HepG2 (cell line): ENCODE data around the gene ZSCAN31. TPM values are rescaled to one million over a fixed set of nuclear protein-coding genes. Genes with fewer than 3 reads are reported as not detected.

Experiments used
- ADNP ChIP-seq: sonication (generic); formaldehyde crosslinking; IDR thresholded peaks from 2 replicates; pipeline ENCODE4 v1.4.0; 2020; ENCODE audit warnings: missing genetic modification reagents
- AHR ChIP-seq: IDR thresholded peaks from 2 replicates; pipeline ENCODE4 v1.6.1; 2018; ENCODE audit warnings: missing genetic modification reagents, missing compliant biosample characterization
- ARHGAP35 ChIP-seq: sonication (generic); formaldehyde crosslinking; IDR thresholded peaks from 2 replicates; pipeline ENCODE4 v1.9.0; 2022; ENCODE audit warnings: mild to moderate bottlenecking, inconsistent platforms, moderate library complexity, missing genetic modification reagents, borderline replicate concordance
- ARID2 ChIP-seq: sonication (generic); formaldehyde crosslinking; IDR thresholded peaks from 2 replicates; pipeline ENCODE4 v1.8.1; 2022; ENCODE audit warnings: mild to moderate bottlenecking, missing genetic modification reagents, borderline replicate concordance
- ATF1 ChIP-seq: IDR thresholded peaks from 2 replicates; pipeline ENCODE4 v1.6.1; 2016; ENCODE audit warnings: mild to moderate bottlenecking, control low read depth
- KDM1A ChIP-seq: IDR thresholded peaks from 2 replicates; pipeline ENCODE4 v1.6.1; 2016; ENCODE audit warnings: missing compliant biosample characterization
- MEF2D ChIP-seq: sonication (generic); formaldehyde crosslinking; IDR thresholded peaks from 2 replicates; pipeline ENCODE4 v1.5.1; 2020; ENCODE audit warnings: mild to moderate bottlenecking, missing genetic modification reagents
- PAX8 ChIP-seq: sonication (generic); formaldehyde crosslinking; IDR thresholded peaks from 2 replicates; pipeline ENCODE4 v1.8.0; 2022; ENCODE audit warnings: mild to moderate bottlenecking, missing genetic modification reagents, borderline replicate concordance
- RAD21 ChIP-seq: fragments of 450-650 bp; formaldehyde crosslinking; IDR thresholded peaks from 2 replicates; pipeline ENCODE4 v1.5.0; 2020; ENCODE audit warnings: mild to moderate bottlenecking
- RFXAP ChIP-seq: sonication (generic); formaldehyde crosslinking; IDR thresholded peaks from 2 replicates; pipeline ENCODE4 v1.4.0; 2020; ENCODE audit warnings: missing genetic modification reagents, borderline replicate concordance
- SKI ChIP-seq: fragments of 450-650 bp; IDR thresholded peaks from one replicate; pipeline ENCODE4 v1.6.1; 2018; ENCODE audit warnings: mild to moderate bottlenecking; ENCODE audit not compliant: partially characterized antibody
- SMC3 ChIP-seq: IDR thresholded peaks from 2 replicates; pipeline ENCODE4 v1.6.1; 2011; ENCODE audit warnings: low read length, improper control_type of control experiment
- ZNF772 ChIP-seq: sonication (generic); formaldehyde crosslinking; IDR thresholded peaks from 2 replicates; pipeline ENCODE4 v1.5.0; 2020; ENCODE audit warnings: mild to moderate bottlenecking, missing genetic modification reagents
- ZNF781 ChIP-seq: sonication (generic); formaldehyde crosslinking; IDR thresholded peaks from 2 replicates; pipeline ENCODE4 v1.5.1; 2020; ENCODE audit warnings: borderline replicate concordance, mild to moderate bottlenecking, missing genetic modification reagents; ENCODE audit errors: not compliant biosample characterization
- ZSCAN9 ChIP-seq: IDR thresholded peaks from 2 replicates; pipeline ENCODE4 v1.6.1; 2016; ENCODE audit warnings: borderline replicate concordance
- polyA plus RNA-seq, 8 experiments: library from polyadenylated mRNA; depleted of rRNA in 3 of 8; stranded (reverse) in 7 of 8; unstranded in 1 of 8; fragments of >200 nt; fragmentation: Illumina TruSeq in 4 of 8; extraction: Trizol in 4 of 8; gene quantifications; 2 replicates each; pipeline versions ENCODE4 v1.2.1 to v1.2.3, GENCODE V29; 2011 to 2016; ENCODE audit warnings: low read depth in 4 of 8, missing spikeins in 1 of 8, mixed read lengths in 1 of 8; ENCODE audit not compliant: insufficient read depth in 1 of 8
- total RNA-seq, 5 experiments: library from RNA; depleted of rRNA; stranded (reverse); fragments of >200 nt; fragmentation: Illumina TruSeq; extraction: Trizol; gene quantifications; 2 replicates each; pipeline ENCODE4 v1.2.3, GENCODE V29; 2016; ENCODE audit warnings: low read depth in 1 of 5
- TF ChIP-seq, protein P1 (sequence below): sonication (generic); formaldehyde crosslinking; IDR thresholded peaks from 2 replicates; pipeline ENCODE4 v1.4.0; 2020; ENCODE audit warnings: missing genetic modification reagents, mild to moderate bottlenecking, borderline replicate concordance
- TF ChIP-seq, protein P2 (sequence below): sonication (generic); formaldehyde crosslinking; IDR thresholded peaks from 2 replicates; pipeline ENCODE4 v1.8.0; 2022; ENCODE audit warnings: mild to moderate bottlenecking, missing genetic modification reagents, borderline replicate concordance
- TF ChIP-seq, protein P3 (sequence below): sonication (generic); formaldehyde crosslinking; conservative IDR thresholded peaks from 2 replicates; pipeline ENCODE4 v1.8.1; 2023; ENCODE audit warnings: missing genetic modification reagents
- TF ChIP-seq, protein P4 (sequence below): IDR thresholded peaks from 2 replicates; pipeline ENCODE4 v1.6.1; 2012; ENCODE audit warnings: low read depth, low read length, improper control_type of control experiment
- TF ChIP-seq, protein P5 (sequence below): IDR thresholded peaks from 2 replicates; pipeline ENCODE4 v1.6.1; 2016; ENCODE audit warnings: low read depth, control low read depth

ZSCAN31 gene
- total and polyA plus RNA-seq, 2 of the 13 experiments (the other 11 are each of a cell fraction or from before 2014, with no cell fraction given), result 5.3 to 6.2 TPM

DNA sequence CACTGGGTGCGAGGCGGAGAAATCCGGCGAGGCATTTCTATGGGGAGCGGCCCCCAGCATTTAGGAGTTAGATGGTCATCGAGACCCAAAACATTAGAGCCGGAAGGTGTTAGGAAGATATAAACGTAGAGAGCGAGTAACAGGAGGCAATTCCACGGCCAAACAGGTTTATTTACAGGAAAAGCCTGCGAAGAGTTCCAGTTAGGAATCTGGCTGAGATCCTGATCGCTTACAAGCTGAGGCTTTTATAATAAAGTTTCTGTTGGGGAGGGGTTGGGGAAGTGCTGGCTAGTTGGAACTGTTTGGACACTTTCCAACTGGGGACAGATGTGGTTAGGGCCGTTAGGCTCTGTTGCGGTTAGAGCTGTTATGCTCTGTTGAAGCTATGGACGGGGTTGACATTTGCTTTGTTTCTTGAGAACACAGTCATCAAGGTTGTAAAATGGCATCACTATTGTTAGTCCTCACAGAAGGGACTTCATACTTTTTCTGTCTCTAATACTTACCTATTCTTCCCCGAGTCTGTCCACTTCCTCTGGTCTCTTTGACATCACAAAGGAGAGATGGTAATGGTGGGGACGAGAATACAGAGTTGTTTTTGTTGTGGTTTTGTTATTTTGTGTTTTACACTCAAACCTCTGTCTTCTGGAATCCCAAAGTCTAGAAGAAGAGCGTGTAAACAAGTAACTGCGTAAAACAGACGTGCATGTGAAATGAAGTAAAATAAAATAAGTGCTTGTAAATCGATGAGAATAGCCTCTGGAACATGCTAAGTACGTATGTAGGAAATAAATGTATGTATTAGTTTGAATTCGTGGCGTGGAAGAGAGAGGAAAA is 554 bp upstream of the ZSCAN31 start (continued):
- TF ChIP-seq, protein P1, sequence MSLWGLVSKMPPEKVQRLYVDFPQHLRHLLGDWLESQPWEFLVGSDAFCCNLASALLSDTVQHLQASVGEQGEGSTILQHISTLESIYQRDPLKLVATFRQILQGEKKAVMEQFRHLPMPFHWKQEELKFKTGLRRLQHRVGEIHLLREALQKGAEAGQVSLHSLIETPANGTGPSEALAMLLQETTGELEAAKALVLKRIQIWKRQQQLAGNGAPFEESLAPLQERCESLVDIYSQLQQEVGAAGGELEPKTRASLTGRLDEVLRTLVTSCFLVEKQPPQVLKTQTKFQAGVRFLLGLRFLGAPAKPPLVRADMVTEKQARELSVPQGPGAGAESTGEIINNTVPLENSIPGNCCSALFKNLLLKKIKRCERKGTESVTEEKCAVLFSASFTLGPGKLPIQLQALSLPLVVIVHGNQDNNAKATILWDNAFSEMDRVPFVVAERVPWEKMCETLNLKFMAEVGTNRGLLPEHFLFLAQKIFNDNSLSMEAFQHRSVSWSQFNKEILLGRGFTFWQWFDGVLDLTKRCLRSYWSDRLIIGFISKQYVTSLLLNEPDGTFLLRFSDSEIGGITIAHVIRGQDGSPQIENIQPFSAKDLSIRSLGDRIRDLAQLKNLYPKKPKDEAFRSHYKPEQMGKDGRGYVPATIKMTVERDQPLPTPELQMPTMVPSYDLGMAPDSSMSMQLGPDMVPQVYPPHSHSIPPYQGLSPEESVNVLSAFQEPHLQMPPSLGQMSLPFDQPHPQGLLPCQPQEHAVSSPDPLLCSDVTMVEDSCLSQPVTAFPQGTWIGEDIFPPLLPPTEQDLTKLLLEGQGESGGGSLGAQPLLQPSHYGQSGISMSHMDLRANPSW (CRISPR knock-in tag), result no peak
- TF ChIP-seq, protein P2, sequence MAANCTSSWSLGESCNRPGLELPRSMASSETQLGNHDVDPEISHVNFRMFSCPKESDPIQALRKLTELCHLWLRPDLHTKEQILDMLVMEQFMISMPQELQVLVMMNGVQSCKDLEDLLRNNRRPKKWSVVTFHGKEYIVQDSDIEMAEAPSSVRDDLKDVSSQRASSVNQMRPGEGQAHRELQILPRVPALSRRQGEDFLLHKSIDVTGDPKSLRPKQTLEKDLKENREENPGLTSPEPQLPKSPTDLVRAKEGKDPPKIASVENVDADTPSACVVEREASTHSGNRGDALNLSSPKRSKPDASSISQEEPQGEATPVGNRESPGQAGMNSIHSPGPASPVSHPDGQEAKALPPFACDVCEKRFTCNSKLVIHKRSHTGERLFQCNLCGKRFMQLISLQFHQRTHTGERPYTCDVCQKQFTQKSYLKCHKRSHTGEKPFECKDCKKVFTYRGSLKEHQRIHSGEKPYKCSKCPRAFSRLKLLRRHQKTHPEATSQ (CRISPR knock-in tag), result peak; percentile 6; the same call in 1 of the 2 replicates
- TF ChIP-seq, protein P3, sequence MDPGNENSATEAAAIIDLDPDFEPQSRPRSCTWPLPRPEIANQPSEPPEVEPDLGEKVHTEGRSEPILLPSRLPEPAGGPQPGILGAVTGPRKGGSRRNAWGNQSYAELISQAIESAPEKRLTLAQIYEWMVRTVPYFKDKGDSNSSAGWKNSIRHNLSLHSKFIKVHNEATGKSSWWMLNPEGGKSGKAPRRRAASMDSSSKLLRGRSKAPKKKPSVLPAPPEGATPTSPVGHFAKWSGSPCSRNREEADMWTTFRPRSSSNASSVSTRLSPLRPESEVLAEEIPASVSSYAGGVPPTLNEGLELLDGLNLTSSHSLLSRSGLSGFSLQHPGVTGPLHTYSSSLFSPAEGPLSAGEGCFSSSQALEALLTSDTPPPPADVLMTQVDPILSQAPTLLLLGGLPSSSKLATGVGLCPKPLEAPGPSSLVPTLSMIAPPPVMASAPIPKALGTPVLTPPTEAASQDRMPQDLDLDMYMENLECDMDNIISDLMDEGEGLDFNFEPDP, result 0 out of 2 replicates have a peak, but pooled peaks have one; percentile 88
- TF ChIP-seq, protein P4, sequence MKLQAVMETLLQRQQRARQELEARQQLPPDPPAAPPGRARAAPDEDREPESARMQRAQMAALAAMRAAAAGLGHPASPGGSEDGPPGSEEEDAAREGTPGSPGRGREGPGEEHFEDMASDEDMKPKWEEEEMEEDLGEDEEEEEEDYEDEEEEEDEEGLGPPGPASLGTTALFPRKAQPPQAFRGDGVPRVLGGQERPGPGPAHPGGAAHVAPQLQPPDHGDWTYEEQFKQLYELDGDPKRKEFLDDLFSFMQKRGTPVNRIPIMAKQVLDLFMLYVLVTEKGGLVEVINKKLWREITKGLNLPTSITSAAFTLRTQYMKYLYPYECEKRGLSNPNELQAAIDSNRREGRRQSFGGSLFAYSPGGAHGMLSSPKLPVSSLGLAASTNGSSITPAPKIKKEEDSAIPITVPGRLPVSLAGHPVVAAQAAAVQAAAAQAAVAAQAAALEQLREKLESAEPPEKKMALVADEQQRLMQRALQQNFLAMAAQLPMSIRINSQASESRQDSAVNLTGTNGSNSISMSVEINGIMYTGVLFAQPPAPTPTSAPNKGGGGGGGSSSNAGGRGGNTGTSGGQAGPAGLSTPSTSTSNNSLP, result no peak
- TF ChIP-seq ARHGAP35 (no peak), AHR (CRISPR knock-in tag) (no peak), RFXAP (no peak), MEF2D (CRISPR knock-in tag) (0 out of 2 replicates have a peak, but pooled peaks have one; percentile 33), ZNF772 (CRISPR knock-in tag) (0 out of 2 replicates have a peak, but pooled peaks have one; percentile 3), SMC3 (peak; percentile 3; the same call in 1 of the 2 replicates), SKI (peak; percentile 4), ZNF781 (CRISPR knock-in tag) (peak; percentile 9), PAX8 (CRISPR knock-in tag) (no peak), KDM1A (CRISPR knock-in tag) (no peak), ADNP (CRISPR knock-in tag) (no peak; the same call in 1 of the 2 replicates), ZSCAN9 (no peak), ATF1 (CRISPR knock-in tag) (0 out of 2 replicates have a peak, but pooled peaks have one; percentile 10), ARID2 (CRISPR knock-in tag) (0 out of 2 replicates have a peak, but pooled peaks have one; percentile 75), RAD21 (0 out of 2 replicates have a peak, but pooled peaks have one; percentile 7)
- TF ChIP-seq, protein P5, sequence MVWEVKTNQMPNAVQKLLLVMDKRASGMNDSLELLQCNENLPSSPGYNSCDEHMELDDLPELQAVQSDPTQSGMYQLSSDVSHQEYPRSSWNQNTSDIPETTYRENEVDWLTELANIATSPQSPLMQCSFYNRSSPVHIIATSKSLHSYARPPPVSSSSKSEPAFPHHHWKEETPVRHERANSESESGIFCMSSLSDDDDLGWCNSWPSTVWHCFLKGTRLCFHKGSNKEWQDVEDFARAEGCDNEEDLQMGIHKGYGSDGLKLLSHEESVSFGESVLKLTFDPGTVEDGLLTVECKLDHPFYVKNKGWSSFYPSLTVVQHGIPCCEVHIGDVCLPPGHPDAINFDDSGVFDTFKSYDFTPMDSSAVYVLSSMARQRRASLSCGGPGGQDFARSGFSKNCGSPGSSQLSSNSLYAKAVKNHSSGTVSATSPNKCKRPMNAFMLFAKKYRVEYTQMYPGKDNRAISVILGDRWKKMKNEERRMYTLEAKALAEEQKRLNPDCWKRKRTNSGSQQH, result no peak
